ENCODE results near the gene SDHA.

Gene SDHA

DNA sequence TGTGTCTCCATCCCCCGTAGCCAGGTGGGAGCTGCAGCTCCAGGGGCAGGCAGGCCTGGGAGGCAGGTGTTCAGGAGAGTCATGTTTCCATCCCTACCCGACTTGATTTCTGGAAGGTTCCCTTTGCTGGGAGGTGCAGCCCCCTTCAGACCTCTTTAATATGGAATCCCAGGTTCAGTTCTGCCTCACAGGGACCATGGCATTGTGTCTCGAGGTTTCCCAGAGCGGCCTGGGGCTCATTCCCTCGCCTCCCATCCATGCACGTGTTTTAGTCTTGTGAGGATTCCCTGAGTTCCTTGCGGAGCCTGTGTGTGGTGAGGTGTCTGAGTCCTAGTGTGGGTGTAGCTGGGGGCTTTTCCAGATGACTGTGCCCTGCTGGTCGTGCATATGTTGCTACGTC, 86.9 kb downstream of the SDHA start:
- no peak for DNase-seq (ENCODE audit: low spot score)

DNA sequence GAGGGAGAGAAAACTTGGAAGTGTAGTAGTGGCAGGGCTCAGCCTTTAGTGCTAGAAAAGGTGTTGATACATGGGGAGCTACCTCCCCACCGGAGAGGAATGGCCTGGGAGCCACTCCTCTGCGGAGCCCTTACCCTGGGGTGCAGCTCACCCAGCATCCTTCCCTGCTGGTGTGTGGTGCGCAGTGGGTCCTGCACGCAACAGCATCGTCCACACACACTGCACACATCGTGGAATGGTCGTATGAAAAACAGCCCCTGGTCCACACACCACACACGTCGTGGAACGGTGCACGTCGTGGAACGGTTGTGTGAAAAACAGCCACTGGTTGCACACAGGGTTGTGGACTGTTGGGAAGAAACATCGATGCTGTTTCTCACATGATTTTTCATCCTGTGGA, 87.3 kb downstream of the SDHA start:
- TF ChIP-seq, protein P1, sequence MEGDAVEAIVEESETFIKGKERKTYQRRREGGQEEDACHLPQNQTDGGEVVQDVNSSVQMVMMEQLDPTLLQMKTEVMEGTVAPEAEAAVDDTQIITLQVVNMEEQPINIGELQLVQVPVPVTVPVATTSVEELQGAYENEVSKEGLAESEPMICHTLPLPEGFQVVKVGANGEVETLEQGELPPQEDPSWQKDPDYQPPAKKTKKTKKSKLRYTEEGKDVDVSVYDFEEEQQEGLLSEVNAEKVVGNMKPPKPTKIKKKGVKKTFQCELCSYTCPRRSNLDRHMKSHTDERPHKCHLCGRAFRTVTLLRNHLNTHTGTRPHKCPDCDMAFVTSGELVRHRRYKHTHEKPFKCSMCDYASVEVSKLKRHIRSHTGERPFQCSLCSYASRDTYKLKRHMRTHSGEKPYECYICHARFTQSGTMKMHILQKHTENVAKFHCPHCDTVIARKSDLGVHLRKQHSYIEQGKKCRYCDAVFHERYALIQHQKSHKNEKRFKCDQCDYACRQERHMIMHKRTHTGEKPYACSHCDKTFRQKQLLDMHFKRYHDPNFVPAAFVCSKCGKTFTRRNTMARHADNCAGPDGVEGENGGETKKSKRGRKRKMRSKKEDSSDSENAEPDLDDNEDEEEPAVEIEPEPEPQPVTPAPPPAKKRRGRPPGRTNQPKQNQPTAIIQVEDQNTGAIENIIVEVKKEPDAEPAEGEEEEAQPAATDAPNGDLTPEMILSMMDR (IDR thresholded peaks at IDR 0.05; ENCODE audit: extremely low read depth, missing control alignments), result no peak
- no peak for DNase-seq (ENCODE audit: low spot score)

More for the DNA sequence above, 86.9 kb downstream of the SDHA start:
- TF ChIP-seq, protein P1 (IDR thresholded peaks at IDR 0.05; ENCODE audit: extremely low read depth, missing control alignments), result no peak

DNA sequence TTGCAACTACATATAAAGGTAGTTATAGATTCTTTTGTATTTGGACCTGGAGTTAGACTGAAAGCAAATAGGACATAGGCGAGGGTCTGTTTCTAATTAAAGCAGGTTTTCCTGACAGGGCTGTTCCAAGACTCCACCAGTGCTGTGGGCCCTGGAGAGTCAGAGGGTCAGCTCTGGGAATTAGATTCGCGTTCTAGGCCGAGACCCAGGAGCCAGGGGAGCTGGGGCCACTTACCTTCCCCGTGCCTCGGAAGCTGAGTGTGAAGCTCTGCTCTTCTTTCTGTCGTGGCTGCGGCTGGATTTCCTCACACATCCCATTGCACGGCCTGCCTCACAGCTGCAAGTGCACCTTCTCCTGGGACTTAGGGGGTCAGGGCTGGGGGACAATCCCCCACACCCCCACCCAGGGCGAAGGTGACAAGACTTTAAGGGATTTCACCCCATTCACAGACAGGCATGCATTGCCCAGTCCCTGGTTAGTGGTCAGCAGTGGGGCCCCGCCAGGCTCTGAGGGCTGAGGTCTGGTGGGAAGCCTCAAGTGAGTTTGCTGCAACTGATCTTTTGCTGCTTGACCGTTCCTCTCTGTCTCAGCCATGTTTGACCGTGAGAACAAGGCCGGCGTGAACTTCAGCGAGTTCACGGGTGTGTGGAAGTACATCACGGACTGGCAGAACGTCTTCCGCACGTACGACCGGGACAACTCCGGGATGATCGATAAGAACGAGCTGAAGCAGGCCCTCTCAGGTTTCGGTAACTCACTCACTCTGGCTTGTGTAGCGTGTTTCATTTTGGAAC, 88.1 kb downstream of the SDHA start:
- DNase-seq (ENCODE audit: low spot score), result no peak
- TF ChIP-seq, protein P1 (IDR thresholded peaks at IDR 0.05; ENCODE audit: extremely low read depth, missing control alignments), result no peak

Measured in GM20000 (cell line).